Measurements from ENCODE around the gene LIMCH1.

DNA sequence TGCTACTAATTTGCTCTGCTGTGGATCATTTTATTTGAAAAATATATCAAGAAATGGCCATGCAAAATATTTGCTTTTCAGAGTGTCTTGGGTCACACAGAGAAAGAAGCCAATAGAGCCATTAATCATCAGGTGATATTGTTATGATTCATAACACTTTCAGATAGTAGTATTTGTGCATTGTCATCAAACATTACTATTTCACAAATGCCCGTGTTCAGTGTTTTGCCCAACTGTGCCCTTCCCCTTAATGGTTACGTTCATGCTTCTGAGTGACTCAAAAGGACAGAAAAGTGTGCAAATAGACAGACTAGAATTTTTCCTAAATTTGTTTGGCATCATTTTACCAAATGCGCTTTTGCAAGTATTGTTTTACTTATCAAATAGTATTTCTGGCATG is 164.0 kb downstream of the LIMCH1 start:
- TF ChIP-seq EP300 (IDR thresholded peaks at IDR 0.05), result no peak
- TF ChIP-seq, protein P1, sequence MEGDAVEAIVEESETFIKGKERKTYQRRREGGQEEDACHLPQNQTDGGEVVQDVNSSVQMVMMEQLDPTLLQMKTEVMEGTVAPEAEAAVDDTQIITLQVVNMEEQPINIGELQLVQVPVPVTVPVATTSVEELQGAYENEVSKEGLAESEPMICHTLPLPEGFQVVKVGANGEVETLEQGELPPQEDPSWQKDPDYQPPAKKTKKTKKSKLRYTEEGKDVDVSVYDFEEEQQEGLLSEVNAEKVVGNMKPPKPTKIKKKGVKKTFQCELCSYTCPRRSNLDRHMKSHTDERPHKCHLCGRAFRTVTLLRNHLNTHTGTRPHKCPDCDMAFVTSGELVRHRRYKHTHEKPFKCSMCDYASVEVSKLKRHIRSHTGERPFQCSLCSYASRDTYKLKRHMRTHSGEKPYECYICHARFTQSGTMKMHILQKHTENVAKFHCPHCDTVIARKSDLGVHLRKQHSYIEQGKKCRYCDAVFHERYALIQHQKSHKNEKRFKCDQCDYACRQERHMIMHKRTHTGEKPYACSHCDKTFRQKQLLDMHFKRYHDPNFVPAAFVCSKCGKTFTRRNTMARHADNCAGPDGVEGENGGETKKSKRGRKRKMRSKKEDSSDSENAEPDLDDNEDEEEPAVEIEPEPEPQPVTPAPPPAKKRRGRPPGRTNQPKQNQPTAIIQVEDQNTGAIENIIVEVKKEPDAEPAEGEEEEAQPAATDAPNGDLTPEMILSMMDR (IDR thresholded peaks at IDR 0.05), result no peak
- TF ChIP-seq POLR2A (IDR thresholded peaks at IDR 0.05), result no peak
